Activated CD4-positive, alpha-beta T cell treated with anti-CD3 and anti-CD28 coated beads, Interleukin-2, amount 10 ng/mL, durations not matched to agents 7 days and 5 days (primary cell): ENCODE measurements around the gene EIF6. TPM values are rescaled to one million over a fixed set of nuclear protein-coding genes. Genes with fewer than 3 reads are reported as not detected.

Source experiments
- CTCF ChIA-PET: fragments of 350-600 bp; sonication (Branson Sonifier 250); formaldehyde crosslinking; loops from one replicate; lab custom pipeline; 2021; ENCODE audit warnings: antibody characterized with exemption; lab: Charles Lee
- POLR2A ChIA-PET: fragments of 350-600 bp; sonication (Branson Sonifier 250); formaldehyde crosslinking; loops from one replicate; lab custom pipeline; 2021; ENCODE audit warnings: antibody characterized with exemption; lab: Charles Lee
- DNase-seq: peaks from one replicate; pipeline ENCODE4 v3.0.0-alpha.2; 2020
- H3K27ac Mint-ChIP-seq: one replicate; pipeline ENCODE4 v1.8.0; 2021; ENCODE audit warnings: mild to moderate bottlenecking, moderate library complexity, mixed read lengths
- H3K27me3 Mint-ChIP-seq: one replicate; pipeline ENCODE4 v1.8.0; 2021; ENCODE audit warnings: mixed read lengths
- H3K36me3 Mint-ChIP-seq: one replicate; pipeline ENCODE4 v1.8.0; 2021; ENCODE audit warnings: low read depth, mixed read lengths
- H3K4me1 Mint-ChIP-seq: one replicate; pipeline ENCODE4 v1.8.0; 2021; ENCODE audit warnings: mixed read lengths
- H3K4me3 Mint-ChIP-seq: one replicate; pipeline ENCODE4 v1.8.0; 2021; ENCODE audit warnings: mild to moderate bottlenecking, moderate library complexity, mixed read lengths
- H3K9me3 Mint-ChIP-seq: one replicate; pipeline ENCODE4 v1.8.0; 2021; ENCODE audit warnings: mixed read lengths
- total RNA-seq, 2 experiments: library from RNA; stranded (reverse); gene quantifications; one replicate each; pipeline ENCODE4 v1.2.3, GENCODE V29; 2021

EIF6 gene
- total RNA-seq: 10 to 100 TPM; 87.4 to 93.3 TPM

DNA sequence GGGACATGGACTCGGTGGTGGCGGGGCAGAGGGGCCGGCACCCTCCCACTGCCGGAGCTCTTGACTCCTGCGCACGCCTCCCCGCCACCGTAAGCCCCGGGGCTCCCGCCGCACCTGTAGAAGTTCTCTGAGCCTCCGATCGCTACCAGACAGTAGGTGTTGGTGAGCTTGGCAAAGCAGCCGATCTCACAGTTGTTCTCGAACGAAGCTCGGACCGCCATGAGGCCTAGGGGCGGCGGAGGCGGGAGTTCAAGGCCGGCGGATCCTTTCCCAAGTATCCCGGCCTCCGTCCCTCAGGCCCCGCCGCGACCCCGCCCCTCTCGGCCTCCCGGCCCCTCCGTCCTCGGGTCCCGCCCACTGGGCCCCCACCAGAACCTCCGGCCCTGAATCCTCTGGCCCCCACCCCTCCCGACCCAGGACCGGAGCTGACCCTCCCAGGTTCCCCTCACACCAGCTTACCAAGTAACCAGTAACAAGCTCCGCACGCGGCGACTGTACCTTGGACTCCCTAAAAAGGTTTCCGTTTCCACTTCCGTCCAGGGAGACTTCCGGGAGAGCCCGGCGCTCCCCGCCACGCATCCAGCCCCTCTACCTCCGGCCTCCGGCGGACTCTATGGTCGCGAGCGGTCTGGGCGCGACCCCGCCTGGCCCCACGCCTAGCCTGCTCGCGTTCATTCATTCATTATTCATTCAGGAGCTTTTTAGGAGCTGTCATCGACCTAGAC is at the start of gene EIF6:
EIF6 (minus strand) TSS at position 506 of the 725 bp plus-strand sequence; CDS start at position 221, 285 bp downstream.
- CTCF ChIA-PET: interaction anchor here (0.6 to 2.4 kb wide), 5 partner anchors 14 to 188 kb away, joined by 3 to 15 read pairs (median 6); partner anchors contain the start of gene EDEM2
- Mint-ChIP-seq H3K36me3 (peaks cover 23% of the 10 kb centered on the region), H3K9me3 (no peaks in the 10 kb centered on the region), H3K4me1 (peaks cover 30% of the 10 kb centered on the region), H3K27me3 (no peaks in the 10 kb centered on the region), H3K4me3 (peak within 1 kb of the TSS; percentile 88), H3K27ac (peak within 1 kb of the TSS; percentile 95)
- POLR2A ChIA-PET: interaction anchor here (1.0 kb wide), 2 partner anchors 171 to 458 kb away, joined by 3 read pairs; partner anchors contain the start of genes CEP250 and RBM39
- DNase-seq: peak; percentile 82

- Mint-ChIP-seq H3K36me3 (no peaks in the 10 kb centered on the region), H3K4me3 (no peak overlapping the region), H3K27me3 (no peaks in the 10 kb centered on the region), H3K27ac (no peak overlapping the region), H3K4me1 (peaks cover 3% of the 10 kb centered on the region), H3K9me3 (no peaks in the 10 kb centered on the region)
- POLR2A ChIA-PET: interaction anchor here (0.5 kb wide), 1 partner anchor 65 kb away, joined by 3 read pairs; no protein-coding TSS in a partner anchor
- CTCF ChIA-PET: interaction anchor here (0.6 kb wide), 1 partner anchor 159 kb away, joined by 3 read pairs; no protein-coding TSS in a partner anchor
- no peak for DNase-seq
Measured at GRCh38 chr20:35333606-35334005, 49.0 kb upstream of the EIF6 start.

DNA sequence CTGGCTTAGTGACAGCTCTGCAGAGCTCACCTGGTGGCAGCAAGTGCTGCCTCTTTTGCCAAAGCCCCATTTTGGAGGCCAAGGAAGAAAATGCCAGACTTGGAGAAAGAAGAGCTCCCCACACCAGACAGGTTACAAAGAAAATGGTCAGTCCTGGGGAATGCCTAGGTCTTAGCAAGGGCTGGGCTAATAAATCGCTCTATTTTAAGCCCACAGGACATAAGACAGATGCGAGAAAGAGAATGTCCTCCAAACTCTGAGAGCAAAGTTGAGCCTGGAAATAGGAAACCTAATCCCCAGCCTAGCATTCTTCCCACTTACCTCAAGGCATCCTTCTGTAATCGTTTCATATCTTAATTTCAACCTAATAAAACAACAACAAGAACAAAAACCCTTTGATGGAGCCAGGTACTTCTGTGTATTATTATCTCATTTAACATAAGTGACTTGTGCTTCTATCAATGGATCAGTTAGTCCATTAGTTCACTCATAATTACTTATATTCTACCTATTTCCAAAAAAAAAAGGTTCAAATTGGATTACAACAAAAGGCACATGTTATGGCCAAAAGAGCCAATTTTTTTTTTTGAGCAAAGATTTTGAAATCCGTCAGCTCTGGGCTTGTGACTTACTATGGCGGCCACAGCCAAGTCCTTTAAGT is 48.1 kb upstream of the EIF6 start:
- Mint-ChIP-seq H3K9me3 (no peaks in the 10 kb centered on the region), H3K36me3 (no peaks in the 10 kb centered on the region), H3K4me1 (peaks cover 4% of the 10 kb centered on the region), H3K4me3 (no peak overlapping the region), H3K27ac (no peak overlapping the region), H3K27me3 (no peaks in the 10 kb centered on the region)
- CTCF ChIA-PET: interaction anchor here (0.6 to 2.4 kb wide), 3 partner anchors 25 to 160 kb away, joined by 3 to 9 read pairs (median 3); no protein-coding TSS in a partner anchor
- POLR2A ChIA-PET: no interaction called here
- DNase-seq: no peak

DNA sequence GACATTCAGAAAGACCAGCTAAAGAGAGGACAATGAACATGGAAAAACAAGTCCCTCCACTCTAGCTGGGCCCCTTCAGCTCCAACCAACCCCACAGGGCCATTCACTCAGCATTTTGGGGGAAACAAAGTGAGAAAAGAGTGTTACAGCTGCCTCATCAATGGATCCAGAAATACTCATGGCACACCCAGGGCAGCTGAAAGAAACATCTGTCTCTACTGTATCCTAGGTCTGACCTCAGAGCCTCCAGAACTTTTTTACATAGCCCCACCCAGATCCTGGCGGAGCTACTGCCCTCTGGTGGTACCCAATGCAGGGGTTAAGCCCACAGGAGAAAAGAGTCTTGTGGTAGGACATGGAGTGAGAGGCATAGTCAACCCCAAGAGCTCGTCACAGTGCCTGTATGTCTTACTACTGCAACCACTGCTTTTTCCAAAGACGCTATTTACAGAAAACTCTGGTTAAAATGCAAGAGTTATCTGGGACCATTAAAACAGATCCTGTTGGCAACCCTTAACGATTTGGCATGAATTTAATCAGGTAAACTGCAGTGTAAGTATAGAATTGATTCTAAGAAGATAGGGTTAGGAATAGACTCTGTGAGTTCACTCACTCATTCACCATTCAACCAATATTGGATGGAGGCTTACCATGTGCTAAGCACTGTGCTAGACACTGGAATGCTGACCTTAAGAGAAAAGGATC is 45.0 kb upstream of the EIF6 start:
- Mint-ChIP-seq H3K4me1 (peaks cover 4% of the 10 kb centered on the region), H3K27me3 (no peaks in the 10 kb centered on the region), H3K9me3 (no peaks in the 10 kb centered on the region), H3K36me3 (peaks cover 2% of the 10 kb centered on the region), H3K4me3 (no peak overlapping the region), H3K27ac (no peak overlapping the region)
- ChIA-PET CTCF (interaction anchor here (0.5 to 4.2 kb wide), 14 partner anchors 9 to 577 kb away, joined by 3 to 32 read pairs (median 4); no protein-coding TSS in a partner anchor), POLR2A (no interaction called here)
- peak; percentile 50 for DNase-seq

DNA sequence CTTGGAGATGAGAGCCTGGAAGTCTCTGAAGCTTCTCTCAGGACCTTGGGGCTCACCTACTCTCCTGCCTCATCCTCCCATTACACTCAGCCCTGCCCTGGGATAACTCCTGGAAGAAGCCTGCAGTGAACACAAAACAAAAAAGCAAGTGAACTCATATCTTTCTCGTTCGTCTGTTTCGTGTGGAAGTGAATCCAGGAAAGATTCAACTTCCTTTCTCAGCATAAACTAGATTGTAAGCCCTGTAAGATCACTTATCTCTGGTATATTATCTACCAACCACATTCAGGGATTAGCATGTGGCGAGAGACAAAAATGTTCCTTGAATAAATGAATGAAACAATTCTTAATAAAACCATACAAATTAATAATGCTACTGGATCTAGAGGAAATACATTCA is 44.1 kb upstream of the EIF6 start:
- no peak overlapping the region for H3K4me3 Mint-ChIP-seq
- POLR2A ChIA-PET: no interaction called here
- H3K36me3 Mint-ChIP-seq: peaks cover 2% of the 10 kb centered on the region
- H3K27ac Mint-ChIP-seq: no peak overlapping the region
- H3K4me1 Mint-ChIP-seq: peaks cover 4% of the 10 kb centered on the region
- H3K27me3 Mint-ChIP-seq: no peaks in the 10 kb centered on the region
- CTCF ChIA-PET: interaction anchor here (0.7 to 4.2 kb wide), 8 partner anchors 11 to 184 kb away, joined by 3 to 32 read pairs (median 4); no protein-coding TSS in a partner anchor
- H3K9me3 Mint-ChIP-seq: no peaks in the 10 kb centered on the region
- DNase-seq: no peak

GRCh38 chr20:35328095-35328685 is 43.6 kb upstream of the EIF6 start:
- Mint-ChIP-seq H3K4me3 (no peak overlapping the region), H3K4me1 (peaks cover 7% of the 10 kb centered on the region), H3K27me3 (no peaks in the 10 kb centered on the region), H3K36me3 (peaks cover 2% of the 10 kb centered on the region), H3K9me3 (no peaks in the 10 kb centered on the region), H3K27ac (no peak overlapping the region)
- CTCF ChIA-PET: interaction anchor here (1.5 to 4.2 kb wide), 2 partner anchors 10 to 24 kb away, joined by 5 to 32 read pairs; no protein-coding TSS in a partner anchor
- POLR2A ChIA-PET: no interaction called here
- DNase-seq: no peak

DNA sequence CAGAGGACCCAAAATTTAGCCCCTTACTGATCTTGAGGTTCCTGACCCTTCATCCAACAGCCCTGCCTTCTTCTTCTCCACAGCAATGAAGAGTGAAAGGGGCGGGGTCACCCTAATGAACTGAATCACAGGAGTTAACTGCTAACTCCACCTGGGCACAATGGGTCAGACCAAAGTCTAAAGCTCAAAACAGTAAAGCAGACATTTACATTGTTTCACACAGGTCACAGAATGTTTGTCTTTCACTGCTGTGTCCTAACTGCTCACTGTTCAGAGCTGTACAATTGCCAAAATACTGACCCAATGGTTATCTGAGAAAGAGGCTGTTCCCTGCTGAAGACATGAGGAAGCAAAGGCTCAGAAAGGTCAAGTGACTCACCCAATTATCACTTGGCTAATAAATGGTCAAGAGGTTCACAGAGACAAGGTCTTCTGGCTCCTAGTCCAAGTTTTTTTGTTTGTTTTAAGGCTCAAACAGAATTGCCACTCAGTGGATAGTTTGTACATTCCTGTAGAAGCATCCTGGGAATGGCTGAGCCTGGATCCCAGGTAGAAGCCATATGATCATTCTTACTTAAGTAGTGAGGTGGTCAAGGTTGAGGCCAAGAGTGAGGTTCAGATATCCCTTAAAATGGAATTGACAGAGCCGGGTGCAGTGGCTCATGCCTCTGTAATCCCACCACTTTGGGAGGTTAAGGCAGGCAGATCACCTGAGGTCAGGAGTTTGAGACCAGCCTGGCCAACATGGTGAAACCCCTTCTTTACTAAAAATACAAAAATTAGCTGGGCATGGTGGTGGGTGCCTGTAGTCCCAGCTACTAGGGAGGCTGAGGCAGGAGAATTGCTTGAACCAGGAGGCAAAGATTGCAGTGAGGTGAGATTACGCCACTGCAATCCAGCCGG is 42.8 kb upstream of the EIF6 start:
- no peak overlapping the region for H3K4me3 Mint-ChIP-seq
- H3K27ac Mint-ChIP-seq: no peak overlapping the region
- no peaks in the 10 kb centered on the region for H3K27me3 Mint-ChIP-seq
- peaks cover 2% of the 10 kb centered on the region for H3K36me3 Mint-ChIP-seq
- CTCF ChIA-PET: interaction anchor here (1.5 kb wide), 1 partner anchor 9 kb away, joined by 5 read pairs; no protein-coding TSS in a partner anchor
- H3K4me1 Mint-ChIP-seq: peaks cover 10% of the 10 kb centered on the region
- no peak for DNase-seq
- POLR2A ChIA-PET: no interaction called here
- no peaks in the 10 kb centered on the region for H3K9me3 Mint-ChIP-seq

- no peak for DNase-seq
- Mint-ChIP-seq H3K27ac (no peak overlapping the region), H3K36me3 (peaks cover 2% of the 10 kb centered on the region), H3K4me3 (no peak overlapping the region), H3K4me1 (peaks cover 10% of the 10 kb centered on the region), H3K9me3 (no peaks in the 10 kb centered on the region), H3K27me3 (no peaks in the 10 kb centered on the region)
- ChIA-PET POLR2A (no interaction called here), CTCF (no interaction called here)
Measured at GRCh38 chr20:35326740-35327073, 42.1 kb upstream of the EIF6 start.

DNA sequence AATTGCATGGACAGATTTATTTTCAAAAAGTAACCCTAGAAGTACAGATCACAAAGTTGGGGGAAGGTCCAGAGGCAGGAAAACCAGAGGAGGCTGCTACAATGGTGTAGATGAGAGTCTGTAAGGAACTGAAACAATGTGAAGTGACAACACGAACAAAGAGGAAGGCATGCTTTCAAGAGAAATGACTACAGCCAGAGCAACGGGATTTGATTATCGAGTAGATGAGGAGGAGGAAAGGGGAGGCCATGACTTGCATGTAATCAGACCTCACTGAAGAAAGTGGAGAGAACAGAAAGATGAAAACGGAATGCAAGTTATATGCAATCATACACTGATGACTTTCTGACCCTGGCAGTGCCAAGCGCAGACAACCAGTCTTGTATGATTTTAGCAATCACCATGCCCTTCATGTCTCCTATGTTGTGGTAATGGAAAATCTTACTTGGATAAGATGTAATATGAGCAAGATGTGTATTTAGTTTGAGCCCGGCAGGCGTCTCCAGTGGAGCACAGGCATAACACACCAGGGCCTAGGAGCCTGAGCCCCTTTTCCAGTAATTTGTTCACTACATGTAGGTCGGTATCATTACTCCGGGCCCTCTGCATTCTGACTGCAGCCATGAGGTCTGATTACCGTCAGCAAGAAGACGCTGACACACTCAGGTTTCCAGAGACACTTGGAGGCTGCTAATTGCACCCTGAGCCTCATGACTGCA is 41.6 kb upstream of the EIF6 start:
- H3K4me3 Mint-ChIP-seq: no peak overlapping the region
- H3K36me3 Mint-ChIP-seq: peaks cover 2% of the 10 kb centered on the region
- no peak for DNase-seq
- CTCF ChIA-PET: no interaction called here
- POLR2A ChIA-PET: interaction anchor here (0.6 kb wide), 1 partner anchor 122 kb away, joined by 4 read pairs; no protein-coding TSS in a partner anchor
- H3K4me1 Mint-ChIP-seq: peaks cover 10% of the 10 kb centered on the region
- no peaks in the 10 kb centered on the region for H3K27me3 Mint-ChIP-seq
- no peak overlapping the region for H3K27ac Mint-ChIP-seq
- H3K9me3 Mint-ChIP-seq: no peaks in the 10 kb centered on the region

GRCh38 chr20:35325401-35325800 is 40.8 kb upstream of the EIF6 start:
- peaks cover 2% of the 10 kb centered on the region for H3K36me3 Mint-ChIP-seq
- H3K9me3 Mint-ChIP-seq: no peaks in the 10 kb centered on the region
- DNase-seq: no peak
- POLR2A ChIA-PET: interaction anchor here (0.6 kb wide), 1 partner anchor 123 kb away, joined by 4 read pairs; no protein-coding TSS in a partner anchor
- CTCF ChIA-PET: no interaction called here
- no peak overlapping the region for H3K27ac Mint-ChIP-seq
- no peaks in the 10 kb centered on the region for H3K27me3 Mint-ChIP-seq
- peaks cover 10% of the 10 kb centered on the region for H3K4me1 Mint-ChIP-seq
- H3K4me3 Mint-ChIP-seq: no peak overlapping the region
